KMS-11 (cell line): Measurements from ENCODE around the gene ZBTB7C.

Experiments
- H2AFZ ChIP-seq: fragments of 200-600 bp; sonication (generic); 2 replicates; pipeline ENCODE4 v1.6.1; 2016; ENCODE audit warnings: antibody characterized with exemption, mixed run types, low read depth
- H3K27ac ChIP-seq: fragments of 200-600 bp; sonication (generic); 2 replicates; pipeline ENCODE4 v1.6.1; 2016; ENCODE audit warnings: mild to moderate bottlenecking, mixed run types
- H3K27me3 ChIP-seq: fragments of 200-600 bp; sonication (generic); 2 replicates; pipeline ENCODE4 v1.6.1; 2017; ENCODE audit warnings: mild to moderate bottlenecking, low read depth, mixed run types, moderate library complexity; ENCODE audit not compliant: insufficient read depth
- H3K36me3 ChIP-seq: fragments of 200-600 bp; sonication (generic); 2 replicates; pipeline ENCODE4 v1.6.1; 2017; ENCODE audit warnings: mild to moderate bottlenecking, mixed run types; ENCODE audit not compliant: insufficient read depth
- H3K4me1 ChIP-seq: fragments of 200-600 bp; sonication (generic); 2 replicates; pipeline ENCODE4 v1.6.1; 2016; ENCODE audit warnings: mild to moderate bottlenecking, low read depth, mixed run types; ENCODE audit not compliant: poor library complexity, severe bottlenecking
- H3K4me2 ChIP-seq: fragments of 200-600 bp; sonication (generic); 2 replicates; pipeline ENCODE4 v1.7.0; 2016; ENCODE audit warnings: mild to moderate bottlenecking, mixed run types
- H3K4me3 ChIP-seq: fragments of 200-600 bp; sonication (generic); IDR thresholded peaks from 2 replicates; pipeline ENCODE4 v1.6.1; 2017; ENCODE audit warnings: low read depth, low read length, mixed read lengths; ENCODE audit not compliant: insufficient read depth
- H3K79me2 ChIP-seq: fragments of 200-600 bp; sonication (generic); 2 replicates; pipeline ENCODE4 v1.6.1; 2016; ENCODE audit warnings: low read depth, mixed run types; ENCODE audit not compliant: insufficient read depth
- H3K9ac ChIP-seq: fragments of 200-600 bp; sonication (generic); 2 replicates; pipeline ENCODE4 v1.6.1; 2016; ENCODE audit warnings: mild to moderate bottlenecking, mixed run types
- H4K20me1 ChIP-seq: fragments of 200-600 bp; sonication (generic); 2 replicates; pipeline ENCODE4 v1.6.1; 2016; ENCODE audit warnings: mild to moderate bottlenecking, mixed run types; ENCODE audit not compliant: insufficient read depth
- CTCF ChIP-seq: fragments of 200-600 bp; sonication (generic); conservative IDR thresholded peaks from 2 replicates; pipeline ENCODE4 v1.6.1; 2017; ENCODE audit warnings: low read depth, mild to moderate bottlenecking, antibody characterized with exemption, low read length, moderate library complexity, mixed read lengths

The ZBTB7C gene

GRCh38 chr18:48422947-48423378 is 13.8 kb upstream of the ZBTB7C start:
- no peak overlapping the region for H2AFZ ChIP-seq
- H4K20me1 ChIP-seq, result no peaks in the 10 kb centered on the region
- H3K27me3 ChIP-seq, result no peaks in the 10 kb centered on the region
- no peak overlapping the region for H3K9ac ChIP-seq
- no peak overlapping the region for H3K27ac ChIP-seq
- TF ChIP-seq CTCF, result no peak
- H3K4me1 ChIP-seq, result no peaks in the 10 kb centered on the region
- no peak overlapping the region for H3K4me3 ChIP-seq
- no peaks in the 10 kb centered on the region for H3K36me3 ChIP-seq
- no peaks in the 10 kb centered on the region for H3K79me2 ChIP-seq
- no peak overlapping the region for H3K4me2 ChIP-seq

DNA sequence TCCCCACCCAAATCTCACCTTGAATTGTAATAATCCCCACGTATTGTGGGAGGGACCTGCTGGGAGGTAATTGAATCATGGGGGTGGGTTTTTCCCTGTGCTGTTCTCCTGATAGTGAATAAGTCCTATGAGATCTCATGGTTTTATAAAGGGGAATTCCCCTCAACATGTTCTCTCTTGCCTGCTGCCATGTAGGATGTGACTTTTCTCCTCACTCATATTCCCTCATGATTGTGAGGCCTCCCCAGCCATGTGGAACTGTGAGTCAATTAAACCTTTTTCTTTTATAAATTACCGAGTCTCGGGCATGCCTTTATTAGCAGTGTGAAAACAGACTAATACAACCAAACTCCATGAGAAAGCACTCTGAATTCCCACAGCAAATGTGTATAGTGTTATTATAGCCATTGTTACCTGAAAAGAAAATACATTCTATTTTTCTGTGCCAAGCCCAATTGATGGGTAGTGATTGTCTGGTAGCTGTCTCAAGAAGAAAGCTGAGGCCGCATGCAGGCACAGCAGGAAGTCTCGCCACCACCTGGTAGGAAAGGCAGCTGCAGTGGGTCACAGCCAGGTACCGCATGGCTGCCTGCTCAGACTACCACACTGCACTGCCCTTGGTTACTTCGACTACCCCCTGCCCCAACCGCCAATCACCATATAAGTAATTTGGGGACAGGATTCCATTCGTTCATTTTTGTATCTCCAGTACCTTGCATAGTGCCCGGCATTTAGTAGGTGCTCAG is 10.3 kb upstream of the ZBTB7C start:
- Histone ChIP-seq H4K20me1 (no peaks in the 10 kb centered on the region), H3K9ac (no peak overlapping the region), H3K79me2 (no peaks in the 10 kb centered on the region), H3K27ac (no peak overlapping the region), H3K36me3 (no peaks in the 10 kb centered on the region), H3K4me1 (no peaks in the 10 kb centered on the region), H3K4me2 (no peak overlapping the region), H3K27me3 (no peaks in the 10 kb centered on the region), H3K4me3 (no peak overlapping the region), H2AFZ (no peak overlapping the region)
- TF ChIP-seq CTCF, result no peak

GRCh38 chr18:48418539-48419276 is 9.5 kb upstream of the ZBTB7C start:
- no peaks in the 10 kb centered on the region for H3K27me3 ChIP-seq
- no peaks in the 10 kb centered on the region for H3K36me3 ChIP-seq
- H3K79me2 ChIP-seq, result no peaks in the 10 kb centered on the region
- no peaks in the 10 kb centered on the region for H4K20me1 ChIP-seq
- no peak overlapping the region for H3K4me2 ChIP-seq
- no peak overlapping the region for H2AFZ ChIP-seq
- H3K4me3 ChIP-seq, result no peak overlapping the region
- H3K4me1 ChIP-seq, result no peaks in the 10 kb centered on the region
- no peak overlapping the region for H3K9ac ChIP-seq
- no peak overlapping the region for H3K27ac ChIP-seq
- TF ChIP-seq CTCF, result no peak

DNA sequence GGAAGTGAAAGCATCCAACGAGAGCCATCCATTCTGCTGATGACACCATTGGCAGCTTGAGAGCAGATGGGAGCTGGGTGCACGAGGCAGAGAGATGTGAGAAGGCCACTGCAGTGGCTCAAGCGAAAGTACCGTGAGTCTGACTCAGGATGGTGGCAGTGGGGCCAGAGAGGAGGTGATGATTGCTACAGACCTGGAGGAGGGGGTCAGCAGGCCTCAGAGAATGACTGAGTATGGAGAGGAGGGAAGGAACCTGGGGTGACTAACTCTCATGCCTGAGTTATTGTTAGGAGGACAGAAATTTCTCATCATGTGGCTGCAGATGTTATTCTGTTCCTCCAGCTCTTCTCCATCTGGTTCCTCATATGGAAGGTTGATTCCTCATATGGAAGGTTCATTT is 8.8 kb upstream of the ZBTB7C start:
- Histone ChIP-seq H3K9ac (no peak overlapping the region), H3K4me1 (no peaks in the 10 kb centered on the region), H3K4me2 (no peak overlapping the region), H2AFZ (no peak overlapping the region), H3K36me3 (no peaks in the 10 kb centered on the region), H4K20me1 (no peaks in the 10 kb centered on the region), H3K79me2 (no peaks in the 10 kb centered on the region), H3K4me3 (no peak overlapping the region), H3K27me3 (no peaks in the 10 kb centered on the region), H3K27ac (no peak overlapping the region)
- TF ChIP-seq CTCF, result no peak
